ENCODE measurements around the gene GRWD1.

The GRWD1 gene

GRCh38 chr19:48424694-48425219, 21.0 kb upstream of the GRWD1 start:
- no peak for DNase-seq (ENCODE audit: low read depth)

GRCh38 chr19:48428670-48429069, 17.1 kb upstream of the GRWD1 start:
- no peak for DNase-seq (ENCODE audit: low read depth)

- no peak for DNase-seq (ENCODE audit: low read depth)
Observed at GRCh38 chr19:48433337-48433736, 12.4 kb upstream of the GRWD1 start.

GRCh38 chr19:48436586-48436985, 9.2 kb upstream of the GRWD1 start:
- DNase-seq (ENCODE audit: low read depth), result no peak

GRCh38 chr19:48441360-48442050, 4.3 kb upstream of the GRWD1 start:
- no peak for DNase-seq (ENCODE audit: low read depth)

GRCh38 chr19:48442116-48443035, 3.4 kb upstream of the GRWD1 start:
- no peak for DNase-seq (ENCODE audit: low read depth)

- DNase-seq (ENCODE audit: low read depth), result no peak
Observed at GRCh38 chr19:48443256-48443655, 2.5 kb upstream of the GRWD1 start.

- no peak for DNase-seq (ENCODE audit: low read depth)
Observed at GRCh38 chr19:48443731-48444128, 2.1 kb upstream of the GRWD1 start.

- DNase-seq (ENCODE audit: low read depth), result no peak
Observed at GRCh38 chr19:48444129-48444935, 1.5 kb upstream of the GRWD1 start.

GRCh38 chr19:48444936-48445200, 915 bp upstream of the GRWD1 start:
- DNase-seq (ENCODE audit: low read depth), result no peak

- DNase-seq (ENCODE audit: low read depth), result no peak
Observed at GRCh38 chr19:48445256-48445605, 552 bp upstream of the GRWD1 start.

GRCh38 chr19:48446579-48446978, 796 bp downstream of the GRWD1 start:
- DNase-seq (ENCODE audit: low read depth), result no peak

GRCh38 chr19:48448563-48448962, 2.8 kb downstream of the GRWD1 start:
- no peak for DNase-seq (ENCODE audit: low read depth)

GRCh38 chr19:48450441-48450840, 4.7 kb downstream of the GRWD1 start:
- no peak for DNase-seq (ENCODE audit: low read depth)

GRCh38 chr19:48450863-48451262, 5.1 kb downstream of the GRWD1 start:
- no peak for DNase-seq (ENCODE audit: low read depth)

- no peak for DNase-seq (ENCODE audit: low read depth)
Observed at GRCh38 chr19:48451624-48452023, 5.8 kb downstream of the GRWD1 start.

- DNase-seq (ENCODE audit: low read depth), result no peak
Observed at GRCh38 chr19:48452289-48453190, 6.8 kb downstream of the GRWD1 start.

- DNase-seq (ENCODE audit: low read depth), result no peak
Observed at GRCh38 chr19:48454150-48454730, 8.5 kb downstream of the GRWD1 start.

- no peak for DNase-seq (ENCODE audit: low read depth)
Observed at GRCh38 chr19:48455171-48455907, 9.6 kb downstream of the GRWD1 start, which contains the start of gene KCNJ14. Gene KCNJ14, plus strand, starts transcription at chr19:48455574. Its CDS starts 6,151 bp downstream, at chr19:48461725.

- no peak for DNase-seq (ENCODE audit: low read depth)
Observed at GRCh38 chr19:48455908-48456562, 10.3 kb downstream of the GRWD1 start.

Data from stimulated activated CD8-positive, alpha-beta memory T cell treated with anti-CD3 and anti-CD28 coated beads, Interleukin-15, amount 100 ng/mL, for 24 hours (primary cell).